Calu3 (cell line): Measurements from ENCODE around the gene ZNF609. TPM values are rescaled to one million over a fixed set of nuclear protein-coding genes. Genes with fewer than 3 reads are reported as not detected.
A peak's percentile ranks its signal among the peaks of the same experiment; 100 is the strongest.

Experiments used
- BruUV-seq: library from RNA; stranded (reverse); fragments of 400-500 nt; replicated peaks from 2 replicates; lab custom pipeline; 2021; lab: Mats Ljungman, UMichigan
- CTCF ChIA-PET: fragments of 300-600 bp; sonication (Branson Sonifier 250); formaldehyde crosslinking; loops from one replicate; lab custom pipeline; 2022; ENCODE audit warnings: antibody characterized with exemption; lab: Charles Lee
- DNase-seq: peaks from one replicate; pipeline ENCODE4 v3.0.0; 2022
- H3K27ac Mint-ChIP-seq: one replicate; pipeline ENCODE4 v1.8.0; 2022; ENCODE audit warnings: mixed read lengths; ENCODE audit not compliant: unreplicated experiment
- H3K27me3 Mint-ChIP-seq: one replicate; pipeline ENCODE4 v1.8.0; 2022; ENCODE audit warnings: mixed read lengths; ENCODE audit not compliant: unreplicated experiment
- H3K36me3 Mint-ChIP-seq: one replicate; pipeline ENCODE4 v1.8.0; 2022; ENCODE audit warnings: mild to moderate bottlenecking, moderate library complexity, mixed read lengths; ENCODE audit not compliant: insufficient read depth, unreplicated experiment
- H3K4me1 Mint-ChIP-seq: one replicate; pipeline ENCODE4 v1.8.0; 2022; ENCODE audit warnings: mild to moderate bottlenecking, low read depth, mixed read lengths; ENCODE audit not compliant: unreplicated experiment
- H3K4me3 Mint-ChIP-seq: one replicate; pipeline ENCODE4 v1.8.0; 2022; ENCODE audit warnings: mild to moderate bottlenecking, low read depth, moderate library complexity, mixed read lengths; ENCODE audit not compliant: unreplicated experiment
- H3K9me3 Mint-ChIP-seq: one replicate; pipeline ENCODE4 v1.8.0; 2022; ENCODE audit warnings: low read depth, mixed read lengths; ENCODE audit not compliant: unreplicated experiment
- intact Hi-C: fragments of 100-400 bp; cut with micrococcal nuclease; formaldehyde crosslinking; loops from one replicate; pipeline ENCODE4 v1.10.0; 2022; ENCODE audit not compliant: unreplicated experiment
- total RNA-seq: library from RNA; stranded (reverse); gene quantifications from 2 replicates; pipeline ENCODE4 v1.2.3, GENCODE V29; 2022
- TF ChIP-seq, protein P1 (sequence below): fragments of 200-600 bp; IDR thresholded peaks from one replicate; pipeline ENCODE4 v1.8.0; 2022; ENCODE audit warnings: antibody characterized with exemption; ENCODE audit not compliant: unreplicated experiment

Gene ZNF609
- total RNA-seq, 1 experiment from 2014 or later, result 50.6 TPM

DNA sequence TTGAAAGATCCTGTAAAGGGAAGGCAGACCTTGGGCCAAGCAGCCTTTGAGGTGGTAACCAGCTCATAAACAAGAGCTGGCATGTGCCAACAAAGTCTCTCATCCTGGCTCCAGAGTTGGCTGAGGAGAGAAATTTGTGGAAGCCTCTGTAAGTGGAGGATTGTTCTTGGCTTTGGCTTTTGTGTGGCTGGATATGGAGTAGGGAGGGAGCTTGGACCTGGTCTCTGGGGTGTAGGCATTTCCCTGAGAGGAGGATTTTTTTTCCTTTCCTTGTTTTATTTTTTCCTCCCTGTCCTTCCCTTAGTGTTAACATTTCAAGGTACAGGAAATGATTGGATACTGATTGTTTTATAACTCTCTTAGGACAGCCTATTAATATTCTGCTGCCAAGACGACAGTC lies 60.8 kb downstream of the ZNF609 start:
- Mint-ChIP-seq H3K27me3 (no peaks in the 10 kb centered on the region), H3K36me3 (peaks cover 22% of the 10 kb centered on the region), H3K27ac (peak overlapping the region; percentile 68), H3K4me1 (peaks cover 76% of the 10 kb centered on the region), H3K4me3 (no peak overlapping the region), H3K9me3 (no peaks in the 10 kb centered on the region)
- no peak for DNase-seq
- intact Hi-C loops, result loop anchor here (5.0 kb wide), 1 partner anchor 116 kb away; no protein-coding TSS in a partner anchor
- TF ChIP-seq, protein P1, sequence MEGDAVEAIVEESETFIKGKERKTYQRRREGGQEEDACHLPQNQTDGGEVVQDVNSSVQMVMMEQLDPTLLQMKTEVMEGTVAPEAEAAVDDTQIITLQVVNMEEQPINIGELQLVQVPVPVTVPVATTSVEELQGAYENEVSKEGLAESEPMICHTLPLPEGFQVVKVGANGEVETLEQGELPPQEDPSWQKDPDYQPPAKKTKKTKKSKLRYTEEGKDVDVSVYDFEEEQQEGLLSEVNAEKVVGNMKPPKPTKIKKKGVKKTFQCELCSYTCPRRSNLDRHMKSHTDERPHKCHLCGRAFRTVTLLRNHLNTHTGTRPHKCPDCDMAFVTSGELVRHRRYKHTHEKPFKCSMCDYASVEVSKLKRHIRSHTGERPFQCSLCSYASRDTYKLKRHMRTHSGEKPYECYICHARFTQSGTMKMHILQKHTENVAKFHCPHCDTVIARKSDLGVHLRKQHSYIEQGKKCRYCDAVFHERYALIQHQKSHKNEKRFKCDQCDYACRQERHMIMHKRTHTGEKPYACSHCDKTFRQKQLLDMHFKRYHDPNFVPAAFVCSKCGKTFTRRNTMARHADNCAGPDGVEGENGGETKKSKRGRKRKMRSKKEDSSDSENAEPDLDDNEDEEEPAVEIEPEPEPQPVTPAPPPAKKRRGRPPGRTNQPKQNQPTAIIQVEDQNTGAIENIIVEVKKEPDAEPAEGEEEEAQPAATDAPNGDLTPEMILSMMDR, result no peak
- no TSS peak for BruUV-seq
- CTCF ChIA-PET, result interaction anchor here (0.9 to 1.2 kb wide), 2 partner anchors 10 to 20 kb away, joined by 3 read pairs; no protein-coding TSS in a partner anchor

- CTCF ChIA-PET, result interaction anchor here (0.9 to 1.2 kb wide), 2 partner anchors 11 to 21 kb away, joined by 3 read pairs; no protein-coding TSS in a partner anchor
- Mint-ChIP-seq H3K9me3 (no peaks in the 10 kb centered on the region), H3K27me3 (no peaks in the 10 kb centered on the region), H3K27ac (peak overlapping the region; percentile 68), H3K4me1 (peaks cover 80% of the 10 kb centered on the region), H3K36me3 (peaks cover 20% of the 10 kb centered on the region), H3K4me3 (no peak overlapping the region)
- BruUV-seq, result no TSS peak
- peak; percentile 74 for DNase-seq
- TF ChIP-seq, protein P1, result no peak
- intact Hi-C loops, result loop anchor here (5.0 kb wide), 1 partner anchor 116 kb away; no protein-coding TSS in a partner anchor
These were observed 61.4 kb downstream of the ZNF609 start for GRCh38 chr15:64521726-64522164.

DNA sequence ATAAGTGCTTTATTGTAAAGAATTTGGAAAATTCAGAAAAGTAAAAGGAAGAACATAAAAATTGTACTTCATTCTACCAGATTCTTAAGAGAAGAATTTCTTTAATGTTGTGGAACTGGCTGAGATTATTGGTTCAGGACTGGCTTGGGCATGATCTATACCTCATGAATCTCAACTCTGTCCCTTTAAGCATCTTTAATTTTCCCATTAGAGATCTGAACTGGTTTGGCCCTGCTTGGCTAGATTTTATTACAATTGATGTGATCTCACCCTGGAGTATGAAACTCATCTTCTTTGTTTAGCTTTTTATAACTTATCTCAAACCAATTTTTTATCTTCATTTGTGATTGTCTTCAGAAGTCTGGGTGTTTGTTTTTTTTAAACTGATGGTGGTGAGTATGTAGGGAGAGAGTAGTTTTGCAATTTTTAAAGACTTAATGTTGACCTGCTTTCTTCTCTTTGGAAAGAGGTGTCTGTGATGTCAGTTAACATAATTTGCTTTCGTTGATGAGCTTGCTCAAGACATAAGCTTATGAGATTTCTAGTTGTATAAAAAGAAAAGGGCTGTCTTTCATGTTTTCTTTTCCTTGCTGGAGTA lies 61.9 kb downstream of the ZNF609 start:
- peak overlapping the region; percentile 68 for H3K27ac Mint-ChIP-seq
- H3K4me1 Mint-ChIP-seq, result peaks cover 84% of the 10 kb centered on the region
- no peak overlapping the region for H3K4me3 Mint-ChIP-seq
- peaks cover 16% of the 10 kb centered on the region for H3K36me3 Mint-ChIP-seq
- CTCF ChIA-PET, result interaction anchor here (0.9 kb wide), 1 partner anchor 11 kb away, joined by 3 read pairs; no protein-coding TSS in a partner anchor
- TF ChIP-seq, protein P1, result no peak
- intact Hi-C loops, result loop anchor here (5.0 kb wide), 1 partner anchor 115 kb away; no protein-coding TSS in a partner anchor
- H3K9me3 Mint-ChIP-seq, result no peaks in the 10 kb centered on the region
- DNase-seq, result no peak
- H3K27me3 Mint-ChIP-seq, result no peaks in the 10 kb centered on the region
- BruUV-seq, result no TSS peak

- Mint-ChIP-seq H3K4me3 (no peak overlapping the region), H3K4me1 (peaks cover 85% of the 10 kb centered on the region), H3K36me3 (peaks cover 16% of the 10 kb centered on the region), H3K27me3 (no peaks in the 10 kb centered on the region), H3K9me3 (no peaks in the 10 kb centered on the region), H3K27ac (no peak overlapping the region)
- intact Hi-C loops, result loop anchor here (5.0 kb wide), 1 partner anchor 114 kb away; no protein-coding TSS in a partner anchor
- CTCF ChIA-PET, result interaction anchor here (0.6 to 0.7 kb wide), 2 partner anchors 133 to 569 kb away, joined by 3 to 7 read pairs; no protein-coding TSS in a partner anchor
- BruUV-seq, result no TSS peak
- TF ChIP-seq, protein P1, result no peak
- no peak for DNase-seq
These were observed 62.9 kb downstream of the ZNF609 start for GRCh38 chr15:64523240-64523639.
